ENCODE measurements around the gene SCMH1.
"Not testable (repeated sequence)": the region's sequence is repeated elsewhere in the genome, so short reads cannot be mapped to it uniquely, and the experiment has no call there.

SCMH1 gene

DNA sequence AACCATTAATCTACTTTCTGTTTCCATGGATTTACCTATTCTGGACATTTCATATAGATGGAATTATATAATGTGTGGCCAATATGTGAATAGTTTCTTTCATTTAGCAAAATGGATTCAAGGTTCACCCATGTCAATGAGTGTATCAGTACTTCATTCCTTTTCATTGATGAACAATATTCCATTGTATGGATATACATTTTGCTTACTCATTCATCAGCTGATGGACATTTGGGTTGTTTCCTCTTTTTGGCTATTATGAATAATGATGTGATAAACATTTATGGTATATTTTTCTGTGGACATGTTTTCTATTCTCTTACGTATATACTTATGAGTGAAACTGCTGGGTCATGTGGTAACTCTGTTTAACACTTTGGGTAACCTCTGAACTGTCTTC, 97.8 kb downstream of the SCMH1 start:
- no peak for DNase-seq

DNA sequence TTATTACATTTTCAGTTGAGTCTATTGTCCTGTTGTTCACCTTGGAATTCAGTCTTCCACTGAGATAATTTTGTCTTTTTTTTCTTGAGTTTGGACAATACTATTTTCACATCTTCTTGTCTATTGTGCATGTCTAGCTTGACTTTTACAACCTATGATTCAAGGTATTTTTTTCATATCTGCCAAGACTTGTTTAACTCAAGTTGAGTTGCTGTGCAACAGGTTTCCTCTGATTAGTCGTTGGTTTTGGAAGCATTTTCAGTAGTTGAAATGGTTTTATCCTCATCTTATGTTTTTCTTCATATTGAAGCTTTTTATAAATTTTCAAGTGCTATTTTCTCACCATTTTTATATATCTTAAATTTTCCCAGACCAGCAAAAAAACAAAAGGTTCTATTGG, 103.6 kb downstream of the SCMH1 start:
- DNase-seq = no peak

DNA sequence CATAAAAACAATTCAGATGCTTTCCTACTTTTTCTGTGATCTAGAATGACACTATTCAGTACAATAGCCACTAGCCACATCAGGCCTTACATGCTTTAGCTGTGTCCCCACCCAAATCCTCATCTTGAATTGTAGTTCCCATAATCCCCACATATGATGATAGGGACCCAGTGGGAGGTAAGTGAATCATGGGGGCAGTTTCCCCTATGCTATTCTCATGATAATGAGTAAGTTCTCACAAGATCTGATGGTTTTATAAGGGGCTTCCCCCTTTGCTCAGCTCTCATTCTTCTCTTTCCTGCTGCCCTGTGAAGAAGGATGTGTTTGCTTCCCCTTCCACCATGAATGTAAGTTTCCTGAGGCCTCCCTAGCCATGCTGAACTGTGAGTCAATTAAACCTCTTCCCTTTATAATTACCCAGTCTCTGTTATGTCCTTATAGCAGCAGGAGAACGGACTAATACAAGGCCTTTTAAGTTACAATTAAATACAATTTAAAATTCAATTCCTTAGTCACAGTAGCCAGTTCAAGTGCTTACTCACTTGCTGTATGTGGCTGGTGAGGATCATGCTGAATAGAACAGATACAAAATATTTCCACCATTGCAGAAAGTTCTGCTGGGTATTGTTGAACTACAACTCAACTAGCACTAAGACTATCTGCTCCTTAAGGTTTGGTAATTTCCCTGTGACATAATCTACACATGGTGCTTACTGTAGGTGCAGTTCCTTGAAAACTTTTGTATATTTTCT, 106.7 kb downstream of the SCMH1 start:
- DNase-seq = no peak

DNA sequence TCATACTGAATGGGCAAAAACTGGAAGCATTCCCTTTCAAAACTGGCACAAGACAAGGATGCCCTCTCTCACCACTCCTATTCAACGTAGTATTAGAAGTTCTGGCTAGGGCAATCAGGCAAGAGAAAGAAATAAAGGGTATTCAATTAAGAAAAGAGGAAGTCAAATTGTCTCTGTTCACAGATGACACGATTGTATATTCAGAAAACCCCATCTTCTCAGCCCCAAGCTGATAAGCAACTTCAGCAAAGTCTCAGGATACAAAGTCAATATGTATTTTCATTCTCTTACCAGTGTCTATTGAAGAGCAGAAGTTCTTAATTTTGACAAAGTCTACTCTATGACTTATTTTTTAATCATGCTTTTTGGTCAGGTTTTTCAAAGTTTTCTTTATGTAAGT, 107.8 kb downstream of the SCMH1 start:
- DNase-seq = not testable (repeated sequence)

DNA sequence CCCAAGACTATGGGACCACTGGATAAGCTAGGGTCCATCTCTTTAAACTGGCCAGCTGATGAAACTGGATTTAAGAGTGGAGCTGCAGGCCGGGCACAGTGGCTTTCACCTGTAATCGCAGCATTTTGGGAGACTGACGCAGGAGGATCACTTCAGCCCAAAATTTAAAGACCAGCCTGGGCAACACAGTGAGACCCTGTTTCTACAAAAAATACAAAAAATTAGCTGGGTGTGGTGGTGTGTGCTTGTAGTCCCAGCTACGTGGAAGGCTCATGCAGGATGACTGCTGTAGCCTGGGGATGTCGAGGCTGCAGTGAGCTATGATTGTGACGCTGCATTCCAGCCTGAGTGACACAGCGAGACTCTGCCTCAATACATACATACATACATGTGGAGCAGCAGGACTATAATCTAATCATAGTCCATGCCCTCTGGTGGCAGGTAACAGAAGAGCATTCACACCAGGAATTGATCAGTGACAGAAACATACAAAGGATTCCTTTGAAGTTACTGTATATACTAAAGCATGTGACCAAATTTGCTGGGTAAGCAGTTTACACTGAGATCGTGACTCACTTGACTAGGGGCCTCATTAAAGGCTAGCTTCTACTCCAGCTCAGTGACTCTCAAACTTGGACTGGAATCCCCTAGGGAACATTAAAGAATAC, 119.1 kb downstream of the SCMH1 start:
- no peak for DNase-seq

DNA sequence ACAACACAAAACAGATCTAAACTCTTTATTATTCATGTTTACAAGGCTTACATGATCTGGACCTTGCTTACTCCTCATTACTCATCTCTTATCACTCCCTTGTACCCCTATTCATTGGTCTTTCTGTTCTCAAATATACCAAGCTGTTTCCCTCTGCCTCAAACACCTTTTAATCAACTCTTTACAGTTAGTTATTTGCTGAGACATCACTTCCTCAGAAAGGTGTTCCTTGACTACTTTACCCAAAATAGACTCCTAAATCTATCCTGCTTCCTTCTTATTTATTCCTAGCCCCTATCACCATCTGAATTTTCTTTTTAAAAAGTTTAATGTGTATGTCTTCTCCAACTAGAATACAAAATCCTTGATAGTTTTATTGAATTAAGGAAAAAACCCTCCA, 120.0 kb downstream of the SCMH1 start:
- no peak for DNase-seq

DNA sequence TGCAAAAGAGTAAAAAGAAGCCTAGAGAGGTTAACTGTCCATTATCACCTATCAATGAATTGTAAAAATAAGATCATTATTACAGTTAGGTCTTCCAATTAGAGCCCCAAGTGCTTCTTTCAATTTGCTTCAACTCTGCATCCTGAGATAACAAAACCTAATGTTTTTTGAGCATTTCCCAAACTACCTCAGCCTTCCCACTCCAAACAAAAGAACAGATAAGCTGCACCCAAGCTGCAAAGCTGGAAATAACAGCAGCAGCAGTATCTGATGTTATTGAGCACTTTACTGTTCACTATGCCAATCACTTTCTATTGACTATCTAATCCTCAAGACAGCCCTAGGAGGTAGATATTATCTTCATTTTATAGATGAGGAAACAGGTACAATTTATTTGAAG, 123.5 kb downstream of the SCMH1 start:
- no peak for DNase-seq

DNA sequence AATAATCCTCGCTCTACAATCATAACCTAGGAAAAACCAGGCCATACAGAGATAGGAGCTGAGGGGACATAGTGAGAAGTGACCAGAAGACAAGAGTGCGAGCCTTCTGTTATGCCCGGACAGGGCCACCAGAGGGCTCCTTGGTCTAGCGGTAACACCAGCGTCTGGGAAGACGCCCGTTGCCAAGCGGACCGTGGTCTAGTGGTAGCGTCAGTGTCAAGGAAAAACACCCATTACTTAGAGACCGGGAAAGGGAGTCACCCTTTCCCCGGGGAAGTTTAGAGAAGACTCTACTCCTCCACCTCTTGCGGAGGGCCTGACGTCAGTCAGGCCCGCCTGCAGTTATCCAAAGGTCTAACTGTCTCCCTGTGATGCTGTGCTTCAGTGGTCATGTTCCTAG, 124.9 kb downstream of the SCMH1 start:
- not testable (repeated sequence) for DNase-seq

DNA sequence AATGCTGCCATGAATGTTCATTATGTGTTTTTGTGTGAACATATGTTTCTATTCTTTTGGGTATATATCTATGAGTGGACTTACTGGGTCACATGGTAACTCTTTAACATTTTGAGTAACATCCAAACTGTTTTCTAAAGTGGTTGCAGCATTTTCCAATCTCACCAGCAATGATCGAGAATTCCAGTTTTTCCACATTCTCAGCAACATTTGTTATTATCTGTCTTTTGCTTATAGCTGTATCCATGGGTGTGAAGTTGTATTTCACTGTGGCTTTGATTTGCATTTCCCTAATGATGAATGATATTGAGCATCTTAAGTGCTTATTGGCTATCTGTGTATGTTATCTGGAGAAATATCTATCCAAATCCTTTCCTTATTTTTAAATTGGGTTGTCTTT, 131.4 kb downstream of the SCMH1 start:
- no peak for DNase-seq

DNA sequence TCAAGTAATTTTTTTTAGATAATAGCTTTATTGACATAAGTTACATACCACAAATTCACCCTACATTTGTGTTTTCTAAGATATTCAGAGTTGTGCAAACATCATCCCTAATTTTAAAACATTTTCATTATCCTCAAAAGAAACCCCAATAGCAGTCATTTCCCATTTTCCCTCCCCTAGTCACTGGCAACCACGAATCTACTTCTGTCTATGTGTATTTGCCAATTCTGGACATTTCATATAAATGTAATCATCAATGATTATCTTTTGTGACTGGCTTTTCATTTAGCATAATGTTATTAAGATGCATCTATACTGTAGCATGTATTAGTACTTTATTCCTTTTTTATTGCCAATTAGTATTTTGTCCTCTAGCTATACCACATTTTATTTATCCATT, 131.8 kb downstream of the SCMH1 start:
- no peak for DNase-seq

DNA sequence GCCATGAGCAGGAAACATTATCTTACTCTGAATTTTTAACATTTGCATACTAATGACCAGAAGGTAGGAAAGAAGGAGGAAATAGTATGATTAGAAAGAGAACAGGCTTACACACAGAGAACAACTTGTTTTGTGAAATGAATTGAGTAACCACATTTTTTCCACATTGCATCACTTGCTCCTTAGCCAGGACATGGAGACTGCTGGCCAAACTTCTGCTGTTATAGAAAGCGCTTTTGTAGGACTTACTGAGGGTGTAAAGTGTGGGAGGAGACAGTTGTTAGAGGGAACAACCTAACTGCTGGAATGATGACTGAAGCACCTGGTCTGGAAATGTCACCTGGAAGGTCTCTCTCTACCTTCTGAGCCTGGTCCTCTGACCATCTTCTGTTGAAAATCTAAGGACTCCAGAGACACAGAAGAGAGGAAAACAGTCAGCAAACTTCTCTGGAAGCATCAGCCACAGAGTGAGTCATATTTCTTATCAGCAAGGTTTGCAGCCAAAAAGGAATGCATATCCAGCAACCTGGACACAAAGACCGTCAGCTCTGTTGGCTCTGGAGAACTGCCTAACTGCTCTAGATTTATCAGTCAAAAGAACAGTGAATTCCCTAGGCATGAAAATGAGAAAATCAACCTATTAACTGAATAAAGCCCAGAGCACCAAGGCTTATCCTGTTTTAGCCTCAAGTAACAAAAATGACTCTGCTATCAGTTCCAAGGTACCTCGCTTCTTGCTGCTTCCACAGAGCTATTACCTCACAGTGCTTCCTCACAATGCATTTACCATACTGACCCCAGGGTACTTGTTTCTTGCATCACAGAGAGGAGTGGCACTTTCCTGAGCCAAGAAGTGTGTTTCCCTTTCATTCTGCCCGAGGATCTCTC, 132.6 kb downstream of the SCMH1 start:
- DNase-seq = no peak

DNA sequence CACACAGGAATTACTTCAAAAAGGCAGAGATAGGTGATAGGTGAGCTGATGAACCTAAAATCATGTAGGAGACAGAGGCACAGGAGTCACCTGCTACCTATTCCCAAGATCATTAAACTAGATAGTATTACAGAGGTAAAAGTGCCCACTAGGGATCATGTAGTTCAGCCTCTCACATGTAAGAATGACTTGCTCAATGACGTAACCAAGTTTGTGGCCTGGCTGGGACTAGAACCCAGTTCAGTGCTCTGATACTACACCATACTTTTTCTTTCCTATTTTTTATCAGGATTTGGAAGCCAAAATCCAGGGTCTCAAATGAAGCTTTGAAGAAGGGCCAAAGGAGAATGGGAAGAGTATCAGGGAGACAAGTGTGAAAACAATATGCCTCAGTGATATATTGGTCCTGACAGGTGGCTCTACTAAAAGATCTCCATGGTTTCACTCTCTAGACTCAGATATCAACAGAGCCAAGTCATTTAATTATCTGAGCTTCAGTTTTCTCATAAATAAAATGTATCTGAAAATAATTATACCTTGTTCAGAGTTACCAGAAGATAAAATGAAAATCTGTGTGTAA, 133.3 kb downstream of the SCMH1 start:
- no peak for DNase-seq

DNA sequence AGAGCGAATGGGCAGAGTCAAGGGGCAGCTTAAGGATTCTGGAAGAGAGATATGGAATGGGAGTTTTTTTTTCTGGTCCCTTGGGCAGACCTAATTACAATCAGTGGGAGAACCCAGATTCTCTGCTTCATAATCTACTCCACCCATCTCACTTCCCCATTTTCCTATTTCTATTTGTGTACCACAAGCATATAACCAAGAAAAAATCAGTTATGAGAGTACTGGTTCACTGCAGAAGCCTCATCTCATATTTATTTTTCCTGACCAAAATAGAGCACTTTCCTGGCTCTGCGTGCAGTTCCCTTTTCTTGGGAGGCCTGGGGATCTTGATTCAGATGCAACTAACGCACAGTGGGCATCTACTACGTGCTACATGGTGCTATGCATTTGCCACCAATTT, 138.3 kb downstream of the SCMH1 start:
- no peak for DNase-seq

DNA sequence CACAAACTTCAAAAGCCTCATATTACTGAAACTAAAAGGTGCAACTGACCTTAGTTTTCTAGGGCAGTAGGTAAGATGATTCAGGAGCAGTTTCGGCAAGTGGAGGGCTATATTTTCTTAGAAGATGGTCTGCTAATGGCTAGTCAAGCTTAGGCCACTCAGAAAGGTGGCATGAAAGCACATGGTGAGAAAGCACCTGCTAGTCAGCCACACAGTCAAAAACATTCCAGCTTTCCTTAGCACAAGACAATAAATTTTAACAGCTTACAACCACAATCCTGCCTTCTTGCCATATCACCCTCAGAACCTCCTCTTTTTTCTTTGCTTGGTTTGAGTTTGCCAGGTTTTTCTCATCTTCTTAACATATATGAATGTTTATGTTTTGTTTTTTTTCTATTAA, 139.5 kb downstream of the SCMH1 start:
- no peak for DNase-seq

DNA sequence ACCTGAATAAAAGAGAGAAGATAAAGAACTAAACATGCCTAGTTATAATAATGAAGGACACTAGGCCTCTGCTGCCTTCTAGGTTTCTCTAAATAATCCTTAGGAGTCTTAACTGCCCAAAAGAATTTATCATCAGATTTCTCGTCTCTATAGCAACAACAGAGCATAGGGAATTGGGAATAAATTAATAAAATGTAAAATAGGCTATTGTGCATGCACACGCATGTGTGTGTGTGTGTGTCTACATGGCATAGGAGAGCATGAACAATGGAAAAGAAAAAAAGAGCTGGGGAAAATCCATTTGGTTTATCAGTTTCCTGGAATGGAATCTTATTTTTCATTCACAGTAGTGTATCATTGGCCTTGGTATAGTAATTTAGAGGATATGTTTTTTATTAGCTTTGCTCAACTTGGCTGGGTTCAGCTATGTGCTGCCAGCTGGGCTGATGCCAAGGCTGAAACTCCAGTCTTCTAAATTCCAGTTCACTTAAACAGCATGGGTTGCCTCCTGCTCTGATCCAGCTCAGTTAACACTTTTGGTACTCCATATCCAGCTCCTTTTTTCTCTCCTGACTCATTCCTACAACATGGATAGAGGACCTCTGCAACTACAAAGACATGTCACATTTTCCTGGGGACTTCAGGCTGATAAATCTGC, 140.0 kb downstream of the SCMH1 start:
- no peak for DNase-seq

DNA sequence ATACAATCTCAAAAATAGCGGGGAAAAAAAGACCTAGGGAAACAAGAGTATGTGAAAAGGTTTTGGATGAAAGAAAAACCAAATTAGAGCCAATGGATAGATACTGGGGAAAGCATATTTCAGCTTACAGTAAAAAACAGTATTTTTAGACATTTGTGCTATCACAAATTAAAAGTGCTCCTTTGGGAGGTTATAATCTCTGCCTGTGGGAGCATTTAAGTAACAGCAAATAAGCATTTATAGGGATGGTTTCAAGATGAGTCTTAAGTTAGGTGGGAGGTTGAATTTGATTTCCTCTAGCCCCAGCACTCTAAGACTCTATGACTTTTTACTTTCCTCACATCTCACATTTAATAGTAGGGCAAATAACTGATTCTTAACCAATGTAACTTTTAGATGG, 141.0 kb downstream of the SCMH1 start:
- DNase-seq = no peak

DNA sequence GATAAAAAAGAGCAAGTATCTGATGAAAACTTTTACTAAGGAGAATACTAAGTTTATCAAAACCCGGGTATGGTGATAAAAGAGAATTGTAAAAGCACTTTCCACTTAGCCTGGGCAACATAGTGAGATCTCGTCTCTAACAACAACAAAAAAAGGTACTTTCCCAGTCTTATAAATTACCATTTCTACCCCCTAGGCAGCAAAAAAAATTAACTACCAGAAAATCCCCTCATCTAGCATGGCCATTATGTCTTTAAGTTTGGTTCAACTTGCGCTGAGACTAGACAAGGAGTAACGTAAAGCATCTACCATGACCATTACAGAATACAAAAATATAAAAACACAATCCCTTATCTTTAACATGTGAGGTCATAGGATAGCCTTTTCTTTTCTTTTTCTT, 141.9 kb downstream of the SCMH1 start:
- no peak for DNase-seq

DNA sequence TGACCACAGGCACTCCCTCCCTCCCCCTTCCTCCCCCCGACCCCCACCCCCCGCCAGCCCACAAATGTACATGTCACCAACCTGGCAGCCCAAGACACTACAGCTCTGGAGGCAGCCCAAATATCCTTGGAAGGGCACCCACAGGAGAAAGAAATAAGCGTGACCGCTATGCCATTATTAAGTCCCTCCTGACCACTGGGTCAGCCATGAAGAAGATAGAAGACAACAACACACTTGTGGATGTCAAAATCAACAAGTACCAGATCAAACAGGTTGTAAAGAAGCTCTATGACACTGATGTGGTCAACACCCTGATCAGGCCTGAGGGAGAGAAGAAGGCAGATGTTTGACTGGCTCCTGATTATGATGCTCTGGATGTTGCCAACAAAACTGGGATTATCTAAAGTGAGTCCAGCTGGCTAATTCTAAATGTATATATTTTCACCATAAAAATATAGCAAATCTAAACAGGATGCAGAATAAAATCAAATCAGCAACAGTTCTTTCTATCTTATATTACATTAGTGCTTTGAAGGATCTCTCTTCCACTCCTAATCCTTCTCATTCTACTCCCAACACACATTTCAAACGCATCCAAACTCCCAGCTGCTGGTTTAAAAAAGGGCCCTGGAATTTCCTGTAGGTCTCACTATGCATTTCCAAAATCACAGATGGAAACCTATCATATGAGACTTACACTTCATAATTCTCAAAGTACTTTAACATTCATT, 143.2 kb downstream of the SCMH1 start:
- no peak for DNase-seq

DNA sequence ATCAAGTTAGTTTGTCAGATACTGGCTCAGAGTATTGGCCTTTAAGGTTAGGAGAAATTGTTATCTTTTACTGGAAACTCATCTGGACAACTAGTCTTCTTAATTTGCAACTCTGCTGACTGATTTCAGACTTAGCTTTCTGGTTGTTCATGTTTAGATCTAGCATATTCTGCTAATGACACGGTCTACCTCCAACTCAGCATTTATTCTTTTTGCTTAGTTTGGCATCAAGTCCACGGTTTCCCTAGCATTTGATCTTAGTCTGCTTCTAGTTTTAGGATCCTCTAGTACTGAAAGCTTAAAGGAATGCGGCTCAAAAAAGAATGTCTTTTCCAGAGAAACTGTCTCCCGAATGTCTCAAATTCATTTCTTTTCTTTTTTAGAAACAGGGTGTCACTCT, 145.0 kb downstream of the SCMH1 start:
- no peak for DNase-seq

DNA sequence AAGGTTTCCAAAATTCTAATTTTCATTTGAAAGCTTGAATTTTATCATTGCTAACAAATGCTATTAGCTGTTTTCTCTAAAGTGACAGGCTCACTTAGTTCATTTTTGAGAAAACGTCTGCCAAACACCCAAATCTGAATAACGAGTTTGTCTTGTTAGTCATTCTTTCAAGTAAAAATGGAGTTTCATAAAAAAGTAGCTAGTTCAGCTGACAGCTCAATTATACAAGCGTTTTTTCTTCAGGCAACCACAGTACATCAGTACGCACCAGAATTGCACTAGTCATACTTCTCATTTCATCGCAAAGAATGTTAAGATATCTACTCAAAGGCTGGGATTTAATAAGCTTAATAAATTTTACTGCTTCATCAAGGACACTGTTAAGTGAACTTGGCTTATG, 148.3 kb downstream of the SCMH1 start:
- DNase-seq = no peak

DNA sequence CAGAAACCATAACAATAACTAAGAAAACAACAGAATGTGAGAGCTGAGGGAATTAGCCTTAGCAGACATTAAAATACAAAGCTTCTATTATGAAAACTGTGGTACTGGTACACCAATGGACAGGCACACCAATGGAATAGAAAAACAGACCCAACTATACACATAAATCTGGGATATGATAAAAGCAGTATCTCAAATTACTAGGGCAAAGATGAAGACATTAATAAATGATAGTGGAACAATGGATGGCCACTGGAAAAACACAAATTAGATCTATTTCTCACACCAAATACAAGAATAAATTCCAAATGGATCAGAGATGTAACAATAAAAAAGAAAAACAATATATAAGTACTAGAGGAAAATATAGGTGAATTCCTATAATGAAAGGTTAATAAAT, 155.2 kb downstream of the SCMH1 start:
- no peak for DNase-seq

DNA sequence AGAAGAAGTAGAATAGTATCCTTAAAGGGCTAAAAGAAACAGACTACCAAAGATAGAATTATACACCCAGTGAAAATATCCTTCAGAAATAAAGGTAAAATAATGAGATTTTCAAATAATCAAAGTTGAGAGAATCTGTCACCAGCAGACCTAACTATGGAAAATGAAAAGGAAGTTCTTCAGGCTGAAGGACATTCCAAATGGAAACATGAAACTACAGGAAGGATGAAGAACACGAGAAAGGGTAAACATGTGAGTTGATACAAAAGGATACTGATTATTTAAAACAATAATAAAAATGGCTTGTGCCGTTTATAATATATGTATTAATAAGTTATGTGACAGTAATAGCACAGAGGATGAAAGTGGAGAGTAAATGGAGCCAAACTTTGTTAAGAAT, 163.5 kb downstream of the SCMH1 start:
- no peak for DNase-seq
